ENCODE measurements around the gene CNN2.
A peak's percentile ranks its signal among the peaks of the same experiment; 100 is the strongest.

CNN2 gene

GRCh38 chr19:1028062-1028926, 1.9 kb downstream of the CNN2 start:
- peak; percentile 38 to 70 (median 54) for DNase-seq

- no peak for DNase-seq
Observed at GRCh38 chr19:1032264-1032867, 6.0 kb downstream of the CNN2 start.

GRCh38 chr19:1035998-1036621, 9.7 kb downstream of the CNN2 start:
- no peak for DNase-seq

GRCh38 chr19:1037621-1038064, 11.2 kb downstream of the CNN2 start:
- DNase-seq, result peak; percentile 8 to 58 (median 53)

GRCh38 chr19:1038978-1039645, 12.7 kb downstream of the CNN2 start:
- no peak for DNase-seq

- DNase-seq, result peak; percentile 97 to 98 (median 98)
Observed at GRCh38 chr19:1039646-1040475, 13.5 kb downstream of the CNN2 start, which contains the start of gene ABCA7. ABCA7 (plus strand) TSS chr19:1040107; CDS start chr19:1041362, 1,255 bp downstream.

- peak; percentile 91 to 93 (median 91) for DNase-seq
Observed at GRCh38 chr19:1040476-1041271, 14.3 kb downstream of the CNN2 start.

GRCh38 chr19:1041272-1041834, 14.9 kb downstream of the CNN2 start:
- DNase-seq, result no peak

GRCh38 chr19:1041835-1042685, 15.7 kb downstream of the CNN2 start:
- DNase-seq, result no peak

GRCh38 chr19:1042689-1043511, 16.5 kb downstream of the CNN2 start:
- DNase-seq, result no peak

- DNase-seq, result peak; percentile 42 to 67 (median 63)
Observed at GRCh38 chr19:1045247-1045603, 18.8 kb downstream of the CNN2 start.

GRCh38 chr19:1046117-1046626, 19.8 kb downstream of the CNN2 start:
- no peak for DNase-seq

- no peak for DNase-seq
Observed at GRCh38 chr19:1046836-1047695, 20.7 kb downstream of the CNN2 start.

- no peak for DNase-seq
Observed at GRCh38 chr19:1047696-1048147, 21.3 kb downstream of the CNN2 start.

GRCh38 chr19:1049106-1049505, 22.7 kb downstream of the CNN2 start:
- DNase-seq, result no peak

- no peak for DNase-seq
Observed at GRCh38 chr19:1049800-1050199, 23.4 kb downstream of the CNN2 start.

- no peak for DNase-seq
Observed at GRCh38 chr19:1050989-1051788, 24.8 kb downstream of the CNN2 start.

All from suppressor macrophage treated with lipopolysaccharide for 1 hour (primary cell).